Measurements from ENCODE around the gene CEP57L1.
"Not testable (repeated sequence)": the region's sequence is repeated elsewhere in the genome, so short reads cannot be mapped to it uniquely, and the experiment has no call there.

Gene CEP57L1

DNA sequence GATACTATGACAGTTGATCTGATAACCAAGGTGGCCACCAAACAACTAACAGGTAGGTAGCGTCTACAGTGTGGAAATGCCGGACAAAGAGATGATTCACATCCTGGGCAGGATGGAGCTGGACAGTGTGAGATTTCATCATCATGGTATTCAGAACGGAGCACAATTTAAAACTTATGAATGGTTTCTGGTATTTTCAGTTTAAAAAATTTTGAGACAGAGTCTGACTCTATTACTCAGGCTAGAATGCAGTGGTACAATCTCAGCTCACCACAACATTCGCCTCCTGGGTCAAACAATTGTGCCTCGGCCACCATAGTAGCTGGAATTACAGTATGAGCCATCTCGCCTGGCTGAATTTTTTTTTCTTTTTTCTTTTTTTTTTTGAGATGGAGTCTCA is 43.8 kb downstream of the CEP57L1 start:
- DNase-seq (ENCODE audit: low read depth in 1 of 2, low spot score in 1 of 2), result no peak
- TF ChIP-seq, protein P1, sequence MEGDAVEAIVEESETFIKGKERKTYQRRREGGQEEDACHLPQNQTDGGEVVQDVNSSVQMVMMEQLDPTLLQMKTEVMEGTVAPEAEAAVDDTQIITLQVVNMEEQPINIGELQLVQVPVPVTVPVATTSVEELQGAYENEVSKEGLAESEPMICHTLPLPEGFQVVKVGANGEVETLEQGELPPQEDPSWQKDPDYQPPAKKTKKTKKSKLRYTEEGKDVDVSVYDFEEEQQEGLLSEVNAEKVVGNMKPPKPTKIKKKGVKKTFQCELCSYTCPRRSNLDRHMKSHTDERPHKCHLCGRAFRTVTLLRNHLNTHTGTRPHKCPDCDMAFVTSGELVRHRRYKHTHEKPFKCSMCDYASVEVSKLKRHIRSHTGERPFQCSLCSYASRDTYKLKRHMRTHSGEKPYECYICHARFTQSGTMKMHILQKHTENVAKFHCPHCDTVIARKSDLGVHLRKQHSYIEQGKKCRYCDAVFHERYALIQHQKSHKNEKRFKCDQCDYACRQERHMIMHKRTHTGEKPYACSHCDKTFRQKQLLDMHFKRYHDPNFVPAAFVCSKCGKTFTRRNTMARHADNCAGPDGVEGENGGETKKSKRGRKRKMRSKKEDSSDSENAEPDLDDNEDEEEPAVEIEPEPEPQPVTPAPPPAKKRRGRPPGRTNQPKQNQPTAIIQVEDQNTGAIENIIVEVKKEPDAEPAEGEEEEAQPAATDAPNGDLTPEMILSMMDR (IDR thresholded peaks at IDR 0.05; ENCODE audit: insufficient read depth, low read length), result no peak
- TF ChIP-seq REST (IDR thresholded peaks at IDR 0.05; ENCODE audit: insufficient replicate concordance, low read depth) (no peak), GABPA (IDR thresholded peaks at IDR 0.05; ENCODE audit: low read depth) (no peak), POLR2AphosphoS5 (IDR thresholded peaks at IDR 0.05; ENCODE audit: low read depth) (no peak), SPI1 (IDR thresholded peaks at IDR 0.05; ENCODE audit: borderline replicate concordance, low read depth) (no peak)
- no peak overlapping the region for H3K27ac ChIP-seq (replicated peaks)
- no peaks in the 10 kb centered on the region for H3K27me3 ChIP-seq (ENCODE audit: insufficient read depth, poor library complexity, severe bottlenecking)
- no peak overlapping the region for H3K4me3 ChIP-seq (replicated peaks; ENCODE audit: insufficient read depth, low read length)

DNA sequence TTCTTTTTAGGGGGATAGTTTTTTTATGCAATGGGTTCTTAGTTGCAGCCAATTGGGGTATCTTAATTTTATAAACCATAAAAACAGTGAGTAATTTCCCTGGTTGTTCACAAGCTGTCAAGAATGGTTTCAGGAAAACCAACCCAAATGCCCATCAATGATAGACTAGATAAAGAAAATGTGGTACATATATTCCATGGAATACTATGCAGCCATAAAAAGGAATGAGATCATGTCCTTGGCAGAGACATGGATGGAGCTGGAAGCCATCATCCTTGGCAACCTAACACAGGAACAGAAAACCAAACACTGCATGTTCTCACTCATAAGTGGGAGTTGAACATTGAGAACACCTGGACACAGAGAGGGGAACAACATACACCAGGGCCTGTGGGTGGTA is 46.8 kb downstream of the CEP57L1 start:
- H3K27ac ChIP-seq (replicated peaks); DNase-seq (ENCODE audit: low read depth in 1 of 2, low spot score in 1 of 2); H3K4me3 ChIP-seq (replicated peaks; ENCODE audit: insufficient read depth, low read length); H3K27me3 ChIP-seq (ENCODE audit: insufficient read depth, poor library complexity, severe bottlenecking): not testable (repeated sequence)

GRCh38 chr6:109143191-109143590 is 47.9 kb downstream of the CEP57L1 start:
- DNase-seq (ENCODE audit: low read depth in 1 of 2, low spot score in 1 of 2), result no peak
- no peaks in the 10 kb centered on the region for H3K27me3 ChIP-seq (ENCODE audit: insufficient read depth, poor library complexity, severe bottlenecking)
- no peak overlapping the region for H3K27ac ChIP-seq (replicated peaks)
- TF ChIP-seq GABPA (IDR thresholded peaks at IDR 0.05; ENCODE audit: low read depth), result no peak
- TF ChIP-seq SPI1 (IDR thresholded peaks at IDR 0.05; ENCODE audit: borderline replicate concordance, low read depth), result no peak
- TF ChIP-seq, protein P1 (IDR thresholded peaks at IDR 0.05; ENCODE audit: insufficient read depth, low read length), result no peak
- TF ChIP-seq POLR2AphosphoS5 (IDR thresholded peaks at IDR 0.05; ENCODE audit: low read depth), result no peak
- TF ChIP-seq REST (IDR thresholded peaks at IDR 0.05; ENCODE audit: insufficient replicate concordance, low read depth), result no peak
- no peak overlapping the region for H3K4me3 ChIP-seq (replicated peaks; ENCODE audit: insufficient read depth, low read length)

DNA sequence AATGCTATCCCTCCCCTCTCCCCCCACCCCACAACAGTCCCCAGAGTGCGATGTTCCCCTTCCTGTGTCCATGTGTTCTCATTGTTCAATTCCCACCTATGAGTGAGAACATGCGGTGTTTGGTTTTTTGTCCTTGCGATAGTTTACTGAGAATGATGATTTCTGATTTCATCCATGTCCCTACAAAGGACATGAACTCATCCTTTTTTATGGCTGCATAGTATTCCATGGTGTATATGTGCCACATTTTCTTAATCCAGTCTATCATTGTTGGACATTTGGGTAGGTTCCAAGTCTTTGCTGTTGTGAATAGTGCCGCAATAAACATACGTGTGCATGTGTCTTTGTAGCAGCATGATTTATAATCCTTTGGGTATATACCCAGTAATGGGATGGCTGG is 52.9 kb downstream of the CEP57L1 start:
- H3K4me3 ChIP-seq (replicated peaks; ENCODE audit: insufficient read depth, low read length); H3K27me3 ChIP-seq (ENCODE audit: insufficient read depth, poor library complexity, severe bottlenecking); DNase-seq (ENCODE audit: low read depth in 1 of 2, low spot score in 1 of 2); H3K27ac ChIP-seq (replicated peaks): not testable (repeated sequence)

DNA sequence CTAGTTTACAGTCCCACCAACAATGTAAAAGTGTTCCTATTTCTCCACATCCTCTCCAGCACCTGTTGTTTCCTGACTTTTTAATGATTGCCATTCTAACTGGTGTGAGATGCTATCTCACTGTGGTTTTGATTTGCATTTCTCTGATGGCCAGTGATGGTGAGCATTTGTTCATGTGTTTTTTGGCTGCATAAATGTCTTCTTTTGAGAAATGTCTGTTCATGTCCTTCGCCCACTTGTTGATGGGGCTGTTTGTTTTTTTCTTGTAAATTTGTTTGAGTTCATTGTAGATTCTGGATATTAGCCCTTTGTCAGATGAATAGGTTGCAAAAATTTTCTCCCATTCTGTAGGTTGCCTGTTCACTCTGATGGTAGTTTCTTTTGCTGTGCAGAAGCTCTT is 53.4 kb downstream of the CEP57L1 start:
- H3K4me3 ChIP-seq (replicated peaks; ENCODE audit: insufficient read depth, low read length); DNase-seq (ENCODE audit: low read depth in 1 of 2, low spot score in 1 of 2); H3K27ac ChIP-seq (replicated peaks); H3K27me3 ChIP-seq (ENCODE audit: insufficient read depth, poor library complexity, severe bottlenecking): not testable (repeated sequence)

Data from HL-60 (cell line).